ENCODE data around the gene PRB4. TPM values are rescaled to one million over a fixed set of nuclear protein-coding genes. Genes with fewer than 3 reads are reported as not detected.

The PRB4 gene
- total RNA-seq, 1 experiment from 2014 or later, result not detected

DNA sequence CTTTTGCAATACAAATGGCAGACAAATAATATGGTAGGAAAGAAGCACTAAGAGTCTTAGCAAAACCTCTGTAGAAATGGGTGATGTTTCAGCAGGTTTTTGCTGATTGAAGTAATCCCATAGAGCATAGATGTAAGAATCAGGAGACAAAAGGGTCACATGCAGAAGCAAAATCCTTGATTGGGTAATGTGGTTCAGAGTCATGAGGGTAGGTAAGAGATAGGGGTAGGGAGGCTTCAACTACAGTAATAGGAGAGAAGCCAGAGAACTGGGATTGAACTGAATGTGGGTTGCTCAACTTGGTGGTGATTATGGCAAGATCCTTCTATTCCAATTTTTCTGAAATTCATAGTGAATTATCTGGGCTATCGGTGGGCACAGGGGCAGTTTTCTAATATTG is 45.7 kb downstream of the PRB4 start:
- H3K56ac ChIP-seq (ENCODE audit: insufficient read length, low read depth, low read length), result no peak overlapping the region
- no peak overlapping the region for H4K5ac ChIP-seq (ENCODE audit: insufficient read length, low read depth, low read length)
- no peaks in the 10 kb centered on the region; a peak in 1 of 7 replicates for H3K36me3 Mint-ChIP-seq (ENCODE audit: insufficient read depth in 1 of 3, low read depth in 3 of 3)
- no peak overlapping the region for H3K14ac ChIP-seq (ENCODE audit: insufficient read depth, low read length)
- no peaks in the 10 kb centered on the region for H3K79me1 ChIP-seq (ENCODE audit: insufficient read depth, low read depth, low read length, poor library complexity, severe bottlenecking)
- no peaks in the 10 kb centered on the region for H3K4me1 ChIP-seq (ENCODE audit: insufficient read depth, low read length)
- H3K4ac ChIP-seq (ENCODE audit: low read depth, low read length), result no peak overlapping the region
- H2BK12ac ChIP-seq (ENCODE audit: insufficient read length, low read depth, low read length), result no peak overlapping the region
- TF ChIP-seq, protein P1, sequence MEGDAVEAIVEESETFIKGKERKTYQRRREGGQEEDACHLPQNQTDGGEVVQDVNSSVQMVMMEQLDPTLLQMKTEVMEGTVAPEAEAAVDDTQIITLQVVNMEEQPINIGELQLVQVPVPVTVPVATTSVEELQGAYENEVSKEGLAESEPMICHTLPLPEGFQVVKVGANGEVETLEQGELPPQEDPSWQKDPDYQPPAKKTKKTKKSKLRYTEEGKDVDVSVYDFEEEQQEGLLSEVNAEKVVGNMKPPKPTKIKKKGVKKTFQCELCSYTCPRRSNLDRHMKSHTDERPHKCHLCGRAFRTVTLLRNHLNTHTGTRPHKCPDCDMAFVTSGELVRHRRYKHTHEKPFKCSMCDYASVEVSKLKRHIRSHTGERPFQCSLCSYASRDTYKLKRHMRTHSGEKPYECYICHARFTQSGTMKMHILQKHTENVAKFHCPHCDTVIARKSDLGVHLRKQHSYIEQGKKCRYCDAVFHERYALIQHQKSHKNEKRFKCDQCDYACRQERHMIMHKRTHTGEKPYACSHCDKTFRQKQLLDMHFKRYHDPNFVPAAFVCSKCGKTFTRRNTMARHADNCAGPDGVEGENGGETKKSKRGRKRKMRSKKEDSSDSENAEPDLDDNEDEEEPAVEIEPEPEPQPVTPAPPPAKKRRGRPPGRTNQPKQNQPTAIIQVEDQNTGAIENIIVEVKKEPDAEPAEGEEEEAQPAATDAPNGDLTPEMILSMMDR (conservative IDR thresholded peaks at IDR 0.05), result no peak
- no peak overlapping the region for H3K4me2 ChIP-seq (ENCODE audit: insufficient read depth, insufficient read length, low read length)
- H3K9ac ChIP-seq (ENCODE audit: extremely low read depth, insufficient read length, low read length), result no peak overlapping the region
- no peak overlapping the region for H3K18ac ChIP-seq (ENCODE audit: insufficient read length, low read depth, low read length)
- H3K79me2 ChIP-seq (ENCODE audit: insufficient read depth, low read length), result no peaks in the 10 kb centered on the region
- no peak overlapping the region for H3T11ph ChIP-seq (ENCODE audit: low read length)
- no peak overlapping the region for H4K8ac ChIP-seq (replicated peaks; ENCODE audit: insufficient read length, low read depth, low read length)
- H2BK15ac ChIP-seq (ENCODE audit: low read depth, low read length), result no peak overlapping the region
- H2BK20ac ChIP-seq (ENCODE audit: low read depth, low read length, poor library complexity, severe bottlenecking), result no peak overlapping the region
- no peaks in the 10 kb centered on the region for H4K20me1 ChIP-seq (ENCODE audit: control insufficient read depth, insufficient read depth, insufficient read length)
- H3K27ac Mint-ChIP-seq, result no peak overlapping the region
- no peaks in the 10 kb centered on the region for H3K9me3 ChIP-seq (ENCODE audit: control insufficient read depth, low read depth, low read length)
- no peak overlapping the region for H3K27ac ChIP-seq (ENCODE audit: insufficient read length, low read depth, low read length)
- H2AK5ac ChIP-seq (ENCODE audit: insufficient read length, low read length), result no peak overlapping the region
- DNase-seq, result no peak
- H3K4me3 Mint-ChIP-seq, result no peak overlapping the region
- H2BK5ac ChIP-seq (ENCODE audit: insufficient read length, low read length), result no peak overlapping the region
- H3K27me3 ChIP-seq (ENCODE audit: insufficient read depth, low read length), result no peaks in the 10 kb centered on the region
- H3K23me2 ChIP-seq (ENCODE audit: insufficient read length, low read depth, low read length, poor library complexity, severe bottlenecking), result no peaks in the 10 kb centered on the region
- H4K91ac ChIP-seq (ENCODE audit: insufficient read length, low read depth, low read length), result no peak overlapping the region
- no CpG with 5 or more reads among the region's 1 CpG for WGBS (ENCODE audit: extremely low coverage, insufficient read length, low lambda C conversion rate)
- H2BK120ac ChIP-seq (ENCODE audit: low read depth, low read length, poor library complexity, severe bottlenecking), result no peak overlapping the region
- no peaks in the 10 kb centered on the region for H3K4me1 Mint-ChIP-seq
- no peak overlapping the region for H2AFZ ChIP-seq (ENCODE audit: low read length)
- no peak overlapping the region for H3K23ac ChIP-seq (ENCODE audit: insufficient read length, low read depth, low read length)
- peaks cover 10% of the 10 kb centered on the region in 2 experiments; a peak in 3 of 5 replicates for H3K9me3 Mint-ChIP-seq
- no peaks in the 10 kb centered on the region for H3K27me3 Mint-ChIP-seq (ENCODE audit: low read depth)

Other genes with a start within 250 kb of the PRB4 start
- 0.88 and 1.2 TPM in 2 replicates for gene TAS2R46, start 248.1 kb downstream of the PRB4 start, total RNA-seq (2021)
- 0.48 and 0.59 TPM in 2 replicates for gene TAS2R43, start 218.1 kb downstream of the PRB4 start, total RNA-seq (2021)
- 1.5 and 2.0 TPM in 2 replicates for gene TAS2R30, start 175.8 kb downstream of the PRB4 start, total RNA-seq (2021)
- gene SMIM10L1, start 139.2 kb downstream of the PRB4 start, total RNA-seq (2021), result 12.2 and 12.7 TPM in 2 replicates
- gene TAS2R42, start 123.5 kb downstream of the PRB4 start, total RNA-seq (2021), result not detected in 2 replicates
- 1.5 and 1.6 TPM in 2 replicates for gene PRB3, start 40.7 kb downstream of the PRB4 start, total RNA-seq (2021)
- not detected in 2 replicates for gene PRB2, start 85.1 kb upstream of the PRB4 start, total RNA-seq (2021)